HepG2 (cell line): ENCODE data around the gene SLC6A5. TPM values are rescaled to one million over a fixed set of nuclear protein-coding genes. Genes with fewer than 3 reads are reported as not detected.

Source experiments
- ADNP ChIP-seq: sonication (generic); formaldehyde crosslinking; IDR thresholded peaks from 2 replicates; pipeline ENCODE4 v1.4.0; 2020; ENCODE audit warnings: missing genetic modification reagents
- EHMT2 ChIP-seq: fragments of 200-600 bp; sonication (generic); IDR thresholded peaks from 2 replicates; pipeline ENCODE4 v1.7.0; 2017; ENCODE audit warnings: antibody characterized with exemption, low read depth, low read length, borderline replicate concordance
- KDM6A ChIP-seq: IDR thresholded peaks from 2 replicates; pipeline ENCODE4 v1.6.1; 2016; ENCODE audit warnings: low read depth
- ZNF10 ChIP-seq: sonication (generic); formaldehyde crosslinking; IDR thresholded peaks from 2 replicates; pipeline ENCODE4 v1.4.0; 2020; ENCODE audit warnings: mild to moderate bottlenecking, low read depth, missing genetic modification reagents, borderline replicate concordance
- ZNF251 ChIP-seq: sonication (generic); formaldehyde crosslinking; IDR thresholded peaks from 2 replicates; pipeline ENCODE4 v1.9.0; 2021; ENCODE audit warnings: mild to moderate bottlenecking, missing genetic modification reagents
- ZNF7 ChIP-seq: IDR thresholded peaks from 2 replicates; pipeline ENCODE4 v1.6.1; 2016; ENCODE audit warnings: missing biosample characterization, missing genetic modification reagents
- ZNF781 ChIP-seq: sonication (generic); formaldehyde crosslinking; IDR thresholded peaks from 2 replicates; pipeline ENCODE4 v1.5.1; 2020; ENCODE audit warnings: borderline replicate concordance, mild to moderate bottlenecking, missing genetic modification reagents; ENCODE audit errors: not compliant biosample characterization
- polyA plus RNA-seq, 8 experiments: library from polyadenylated mRNA; depleted of rRNA in 3 of 8; stranded (reverse) in 7 of 8; unstranded in 1 of 8; fragments of >200 nt; fragmentation: Illumina TruSeq in 4 of 8; extraction: Trizol in 4 of 8; gene quantifications; 2 replicates each; pipeline versions ENCODE4 v1.2.1 to v1.2.3, GENCODE V29; 2011 to 2016; ENCODE audit warnings: low read depth in 4 of 8, missing spikeins in 1 of 8, mixed read lengths in 1 of 8; ENCODE audit not compliant: insufficient read depth in 1 of 8
- total RNA-seq, 5 experiments: library from RNA; depleted of rRNA; stranded (reverse); fragments of >200 nt; fragmentation: Illumina TruSeq; extraction: Trizol; gene quantifications; 2 replicates each; pipeline ENCODE4 v1.2.3, GENCODE V29; 2016; ENCODE audit warnings: low read depth in 1 of 5
- TF ChIP-seq, protein P1 (sequence below): sonication (generic); formaldehyde crosslinking; IDR thresholded peaks from 2 replicates; pipeline ENCODE4 v1.5.0; 2020; ENCODE audit warnings: missing genetic modification reagents
- TF ChIP-seq, protein P2 (sequence below): sonication (generic); formaldehyde crosslinking; IDR thresholded peaks from 2 replicates; pipeline ENCODE4 v1.5.0; 2020; ENCODE audit warnings: mild to moderate bottlenecking, missing genetic modification reagents, borderline replicate concordance
- TF ChIP-seq, protein P3 (sequence below): IDR thresholded peaks from 2 replicates; pipeline ENCODE4 v1.6.1; 2018; ENCODE audit warnings: missing genetic modification reagents
- TF ChIP-seq, protein P4 (sequence below): sonication (generic); formaldehyde crosslinking; IDR thresholded peaks from 2 replicates; pipeline ENCODE4 v1.5.0; 2020; ENCODE audit warnings: mild to moderate bottlenecking, missing genetic modification reagents, borderline replicate concordance
- TF ChIP-seq, protein P5 (sequence below): sonication (generic); formaldehyde crosslinking; IDR thresholded peaks from 2 replicates; pipeline ENCODE4 v1.8.0; 2022; ENCODE audit warnings: mild to moderate bottlenecking, missing genetic modification reagents, borderline replicate concordance
- TF ChIP-seq, protein P6 (sequence below): sonication (generic); formaldehyde crosslinking; IDR thresholded peaks from 2 replicates; pipeline ENCODE4 v1.5.1; 2020; ENCODE audit warnings: missing genetic modification reagents, mild to moderate bottlenecking, borderline replicate concordance

The SLC6A5 gene
- total and polyA plus RNA-seq, 2 of the 13 experiments (the other 11 are each of a cell fraction or from before 2014, with no cell fraction given) = not detected

DNA sequence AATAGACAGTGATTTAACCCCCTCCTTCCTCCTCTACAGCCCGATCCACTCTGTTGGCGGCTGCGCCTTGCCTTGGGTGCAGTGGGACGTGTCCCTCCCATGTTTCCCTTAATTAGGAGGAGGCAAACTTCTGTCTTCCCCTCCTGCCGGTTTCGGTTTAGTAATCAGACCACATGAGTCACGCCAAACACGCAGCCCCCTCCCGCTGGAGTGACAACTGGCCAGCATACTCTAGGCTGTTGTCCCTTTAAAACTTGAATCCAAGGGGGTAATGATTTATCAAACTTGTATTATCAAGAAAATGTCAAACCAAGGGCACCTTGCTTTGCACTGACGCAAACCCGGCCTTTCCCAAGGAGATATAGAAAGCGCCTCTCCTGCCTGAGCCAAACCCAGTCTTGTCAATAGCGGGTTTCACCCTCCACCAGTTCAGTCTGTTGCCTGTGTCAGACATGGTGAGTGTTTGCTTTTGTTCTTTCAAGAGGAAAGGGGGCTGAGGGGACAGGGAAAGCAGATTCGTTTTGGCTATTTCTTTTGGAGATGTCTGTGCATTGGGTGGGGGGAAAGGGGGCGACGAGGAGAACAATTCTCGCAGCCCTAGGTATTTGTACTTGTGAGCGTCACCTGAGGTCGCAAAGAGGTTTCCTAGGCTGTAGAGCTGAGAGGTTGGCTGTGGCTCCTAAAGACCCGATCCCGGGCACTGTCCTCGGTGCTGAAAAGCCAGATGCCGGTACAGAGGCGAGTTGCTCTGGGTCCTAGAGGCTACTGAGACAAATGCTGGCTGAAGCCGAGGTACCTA is at the start of gene SLC6A5 (continued):
- TF ChIP-seq, protein P1, sequence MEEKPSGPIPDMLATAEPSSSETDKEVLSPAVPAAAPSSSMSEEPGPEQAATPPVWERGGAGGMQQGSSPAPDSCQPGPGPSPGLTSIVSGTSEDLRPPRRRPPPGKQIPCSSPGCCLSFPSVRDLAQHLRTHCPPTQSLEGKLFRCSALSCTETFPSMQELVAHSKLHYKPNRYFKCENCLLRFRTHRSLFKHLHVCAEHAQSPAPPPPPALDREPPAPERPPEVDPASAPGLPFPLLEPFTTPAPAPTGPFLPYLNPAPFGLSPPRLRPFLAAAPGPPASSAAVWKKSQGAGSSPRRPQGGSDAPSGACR = no peak
- TF ChIP-seq, protein P2, sequence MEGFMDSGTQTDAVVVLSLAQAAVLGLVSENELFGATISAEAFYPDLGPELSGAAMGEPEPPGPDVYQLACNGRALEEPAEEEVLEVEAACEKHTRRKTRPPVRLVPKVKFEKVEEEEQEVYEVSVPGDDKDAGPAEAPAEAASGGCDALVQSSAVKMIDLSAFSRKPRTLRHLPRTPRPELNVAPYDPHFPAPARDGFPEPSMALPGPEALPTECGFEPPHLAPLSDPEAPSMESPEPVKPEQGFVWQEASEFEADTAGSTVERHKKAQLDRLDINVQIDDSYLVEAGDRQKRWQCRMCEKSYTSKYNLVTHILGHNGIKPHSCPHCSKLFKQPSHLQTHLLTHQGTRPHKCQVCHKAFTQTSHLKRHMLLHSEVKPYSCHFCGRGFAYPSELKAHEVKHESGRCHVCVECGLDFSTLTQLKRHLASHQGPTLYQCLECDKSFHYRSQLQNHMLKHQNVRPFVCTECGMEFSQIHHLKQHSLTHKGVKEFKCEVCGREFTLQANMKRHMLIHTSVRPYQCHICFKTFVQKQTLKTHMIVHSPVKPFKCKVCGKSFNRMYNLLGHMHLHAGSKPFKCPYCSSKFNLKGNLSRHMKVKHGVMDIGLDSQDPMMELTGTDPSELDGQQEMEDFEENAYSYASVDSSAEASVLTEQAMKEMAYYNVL = no peak
- TF ChIP-seq, protein P3, sequence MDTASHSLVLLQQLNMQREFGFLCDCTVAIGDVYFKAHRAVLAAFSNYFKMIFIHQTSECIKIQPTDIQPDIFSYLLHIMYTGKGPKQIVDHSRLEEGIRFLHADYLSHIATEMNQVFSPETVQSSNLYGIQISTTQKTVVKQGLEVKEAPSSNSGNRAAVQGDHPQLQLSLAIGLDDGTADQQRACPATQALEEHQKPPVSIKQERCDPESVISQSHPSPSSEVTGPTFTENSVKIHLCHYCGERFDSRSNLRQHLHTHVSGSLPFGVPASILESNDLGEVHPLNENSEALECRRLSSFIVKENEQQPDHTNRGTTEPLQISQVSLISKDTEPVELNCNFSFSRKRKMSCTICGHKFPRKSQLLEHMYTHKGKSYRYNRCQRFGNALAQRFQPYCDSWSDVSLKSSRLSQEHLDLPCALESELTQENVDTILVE (CRISPR knock-in tag) = 0 out of 2 replicates have a peak, but pooled peaks have one; percentile 36
- TF ChIP-seq ZNF251 (CRISPR knock-in tag) (no peak), ADNP (CRISPR knock-in tag) (no peak), ZNF781 (CRISPR knock-in tag) (no peak), EHMT2 (peak; percentile 94), KDM6A (CRISPR knock-in tag) (no peak), ZNF7 (CRISPR knock-in tag) (no peak), ZNF10 (CRISPR knock-in tag) (no peak)
- TF ChIP-seq, protein P4, sequence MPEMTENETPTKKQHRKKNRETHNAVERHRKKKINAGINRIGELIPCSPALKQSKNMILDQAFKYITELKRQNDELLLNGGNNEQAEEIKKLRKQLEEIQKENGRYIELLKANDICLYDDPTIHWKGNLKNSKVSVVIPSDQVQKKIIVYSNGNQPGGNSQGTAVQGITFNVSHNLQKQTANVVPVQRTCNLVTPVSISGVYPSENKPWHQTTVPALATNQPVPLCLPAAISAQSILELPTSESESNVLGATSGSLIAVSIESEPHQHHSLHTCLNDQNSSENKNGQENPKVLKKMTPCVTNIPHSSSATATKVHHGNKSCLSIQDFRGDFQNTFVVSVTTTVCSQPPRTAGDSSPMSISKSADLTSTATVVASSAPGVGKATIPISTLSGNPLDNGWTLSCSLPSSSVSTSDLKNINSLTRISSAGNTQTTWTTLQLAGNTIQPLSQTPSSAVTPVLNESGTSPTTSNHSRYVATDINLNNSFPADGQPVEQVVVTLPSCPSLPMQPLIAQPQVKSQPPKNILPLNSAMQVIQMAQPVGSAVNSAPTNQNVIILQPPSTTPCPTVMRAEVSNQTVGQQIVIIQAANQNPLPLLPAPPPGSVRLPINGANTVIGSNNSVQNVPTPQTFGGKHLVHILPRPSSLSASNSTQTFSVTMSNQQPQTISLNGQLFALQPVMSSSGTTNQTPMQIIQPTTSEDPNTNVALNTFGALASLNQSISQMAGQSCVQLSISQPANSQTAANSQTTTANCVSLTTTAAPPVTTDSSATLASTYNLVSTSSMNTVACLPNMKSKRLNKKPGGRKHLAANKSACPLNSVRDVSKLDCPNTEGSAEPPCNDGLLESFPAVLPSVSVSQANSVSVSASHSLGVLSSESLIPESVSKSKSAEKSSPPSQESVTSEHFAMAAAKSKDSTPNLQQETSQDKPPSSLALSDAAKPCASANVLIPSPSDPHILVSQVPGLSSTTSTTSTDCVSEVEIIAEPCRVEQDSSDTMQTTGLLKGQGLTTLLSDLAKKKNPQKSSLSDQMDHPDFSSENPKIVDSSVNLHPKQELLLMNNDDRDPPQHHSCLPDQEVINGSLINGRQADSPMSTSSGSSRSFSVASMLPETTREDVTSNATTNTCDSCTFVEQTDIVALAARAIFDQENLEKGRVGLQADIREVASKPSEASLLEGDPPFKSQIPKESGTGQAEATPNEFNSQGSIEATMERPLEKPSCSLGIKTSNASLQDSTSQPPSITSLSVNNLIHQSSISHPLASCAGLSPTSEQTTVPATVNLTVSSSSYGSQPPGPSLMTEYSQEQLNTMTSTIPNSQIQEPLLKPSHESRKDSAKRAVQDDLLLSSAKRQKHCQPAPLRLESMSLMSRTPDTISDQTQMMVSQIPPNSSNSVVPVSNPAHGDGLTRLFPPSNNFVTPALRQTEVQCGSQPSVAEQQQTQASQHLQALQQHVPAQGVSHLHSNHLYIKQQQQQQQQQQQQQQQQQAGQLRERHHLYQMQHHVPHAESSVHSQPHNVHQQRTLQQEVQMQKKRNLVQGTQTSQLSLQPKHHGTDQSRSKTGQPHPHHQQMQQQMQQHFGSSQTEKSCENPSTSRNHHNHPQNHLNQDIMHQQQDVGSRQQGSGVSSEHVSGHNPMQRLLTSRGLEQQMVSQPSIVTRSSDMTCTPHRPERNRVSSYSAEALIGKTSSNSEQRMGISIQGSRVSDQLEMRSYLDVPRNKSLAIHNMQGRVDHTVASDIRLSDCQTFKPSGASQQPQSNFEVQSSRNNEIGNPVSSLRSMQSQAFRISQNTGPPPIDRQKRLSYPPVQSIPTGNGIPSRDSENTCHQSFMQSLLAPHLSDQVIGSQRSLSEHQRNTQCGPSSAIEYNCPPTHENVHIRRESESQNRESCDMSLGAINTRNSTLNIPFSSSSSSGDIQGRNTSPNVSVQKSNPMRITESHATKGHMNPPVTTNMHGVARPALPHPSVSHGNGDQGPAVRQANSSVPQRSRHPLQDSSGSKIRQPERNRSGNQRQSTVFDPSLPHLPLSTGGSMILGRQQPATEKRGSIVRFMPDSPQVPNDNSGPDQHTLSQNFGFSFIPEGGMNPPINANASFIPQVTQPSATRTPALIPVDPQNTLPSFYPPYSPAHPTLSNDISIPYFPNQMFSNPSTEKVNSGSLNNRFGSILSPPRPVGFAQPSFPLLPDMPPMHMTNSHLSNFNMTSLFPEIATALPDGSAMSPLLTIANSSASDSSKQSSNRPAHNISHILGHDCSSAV = no peak
- TF ChIP-seq, protein P5, sequence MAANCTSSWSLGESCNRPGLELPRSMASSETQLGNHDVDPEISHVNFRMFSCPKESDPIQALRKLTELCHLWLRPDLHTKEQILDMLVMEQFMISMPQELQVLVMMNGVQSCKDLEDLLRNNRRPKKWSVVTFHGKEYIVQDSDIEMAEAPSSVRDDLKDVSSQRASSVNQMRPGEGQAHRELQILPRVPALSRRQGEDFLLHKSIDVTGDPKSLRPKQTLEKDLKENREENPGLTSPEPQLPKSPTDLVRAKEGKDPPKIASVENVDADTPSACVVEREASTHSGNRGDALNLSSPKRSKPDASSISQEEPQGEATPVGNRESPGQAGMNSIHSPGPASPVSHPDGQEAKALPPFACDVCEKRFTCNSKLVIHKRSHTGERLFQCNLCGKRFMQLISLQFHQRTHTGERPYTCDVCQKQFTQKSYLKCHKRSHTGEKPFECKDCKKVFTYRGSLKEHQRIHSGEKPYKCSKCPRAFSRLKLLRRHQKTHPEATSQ (CRISPR knock-in tag) = no peak
- TF ChIP-seq, protein P6, sequence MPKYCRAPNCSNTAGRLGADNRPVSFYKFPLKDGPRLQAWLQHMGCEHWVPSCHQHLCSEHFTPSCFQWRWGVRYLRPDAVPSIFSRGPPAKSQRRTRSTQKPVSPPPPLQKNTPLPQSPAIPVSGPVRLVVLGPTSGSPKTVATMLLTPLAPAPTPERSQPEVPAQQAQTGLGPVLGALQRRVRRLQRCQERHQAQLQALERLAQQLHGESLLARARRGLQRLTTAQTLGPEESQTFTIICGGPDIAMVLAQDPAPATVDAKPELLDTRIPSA = no peak
